Spleen (tissue), 7 donors: ENCODE measurements around the gene INF2.

Experiments used
- CTCF ChIP-seq, 11 experiments: fragments of 200-600 bp in 7 of 11; fragments of 450-650 bp in 4 of 11; sonication (generic) in 4 of 11; IDR thresholded peaks in 8 of 11; conservative IDR thresholded peaks in 3 of 11; 1 replicate in 7 of 11; 2 replicates in 4 of 11; pipeline versions ENCODE4 v1.4.0 to v1.8.0; 2016 to 2021; ENCODE audit warnings: antibody characterized with exemption in 11 of 11, inconsistent platforms in 4 of 11, mild to moderate bottlenecking in 1 of 11
- POLR2A ChIP-seq, 3 donors: fragments of 450-650 bp; IDR thresholded peaks; one replicate each; pipeline ENCODE4 v1.5.1; 2017; ENCODE audit warnings: antibody characterized with exemption in 3 of 3, mild to moderate bottlenecking in 1 of 3
- POLR2AphosphoS5 ChIP-seq, 3 donors: sonication (generic); formaldehyde crosslinking; IDR thresholded peaks; one replicate each; pipeline ENCODE4 v1.5.1; 2017; ENCODE audit warnings: antibody characterized with exemption in 3 of 3
- donor health status: DM: no; HTN: no; CAD: no; lungs with moderate emphysema.
- donor health status: DM: no; HTN: no; CAD: no.
- donor health status: DM: no; HTN: no; CAD: no.

GRCh38 chr14:104686624-104687517, 2.5 kb upstream of the INF2 start:
- no peak for TF ChIP-seq CTCF (IDR thresholded peaks at IDR 0.05 in 8 of 11, conservative IDR thresholded peaks at IDR 0.05 in 3 of 11)
- no peak for TF ChIP-seq POLR2A (IDR thresholded peaks at IDR 0.05)
- peak in 2 of 3 donors; percentile 44 to 46 for TF ChIP-seq POLR2AphosphoS5 (IDR thresholded peaks at IDR 0.05)
